Tibial nerve (tissue), 4 donors: ENCODE measurements around the gene USP2. TPM values are rescaled to one million over a fixed set of nuclear protein-coding genes. Genes with fewer than 3 reads are reported as not detected.

Experiments
- DNase-seq, 2 donors: peaks; one replicate each; pipeline ENCODE4 v3.0.0-alpha.2; 2019; ENCODE audit warnings: low spot score in 2 of 2
- H3K27ac ChIP-seq, 4 donors: fragments of 200-600 bp; sonication (generic) in 3 of 4; one replicate each; pipeline ENCODE4 v1.5.1; 2017 to 2019; ENCODE audit warnings: mild to moderate bottlenecking in 1 of 4
- H3K27me3 ChIP-seq, 2 donors: fragments of 200-600 bp; sonication (generic) in 1 of 2; one replicate each; pipeline versions ENCODE4 v1.5.1 to v1.6.0; 2017 to 2019
- H3K36me3 ChIP-seq, 3 donors: fragments of 200-600 bp; sonication (generic); one replicate each; pipeline ENCODE4 v1.5.1; 2018 to 2019
- H3K4me1 ChIP-seq, 4 donors: fragments of 200-600 bp; sonication (generic) in 3 of 4; one replicate each; pipeline ENCODE4 v1.5.1; 2017 to 2019
- H3K4me3 ChIP-seq, 4 donors: fragments of 200-600 bp; sonication (generic) in 3 of 4; one replicate each; pipeline ENCODE4 v1.5.1; 2017 to 2019; ENCODE audit warnings: mild to moderate bottlenecking in 1 of 4, moderate library complexity in 1 of 4
- H3K9me3 ChIP-seq, 4 donors: fragments of 200-600 bp; sonication (generic) in 3 of 4; one replicate each; pipeline ENCODE4 v1.5.1; 2017 to 2019
- EP300 ChIP-seq, 2 donors: sonication (generic); formaldehyde crosslinking; IDR thresholded peaks; one replicate each; pipeline ENCODE4 v1.6.1; 2017; ENCODE audit warnings: antibody characterized with exemption in 2 of 2, mild to moderate bottlenecking in 1 of 2
- POLR2A ChIP-seq, 2 donors: fragments of 450-650 bp; IDR thresholded peaks; one replicate each; pipeline ENCODE4 v1.6.1; 2017; ENCODE audit warnings: antibody characterized with exemption in 2 of 2, mild to moderate bottlenecking in 2 of 2, moderate library complexity in 2 of 2
- WGBS, 2 donors: methylation state at CpG; one replicate each; pipeline ENCODE4 v1.1.5; 2018; 5-methylcytosine and 5-hydroxymethylcytosine counted together
- total RNA-seq, 4 donors: library from RNA; depleted of rRNA; stranded (reverse); fragments of >200 nt; gene quantifications; one replicate each; pipeline ENCODE4 v1.1.0, GENCODE V29; 2016
- TF ChIP-seq, protein P1 (sequence below), 5 experiments: fragments of 200-600 bp in 3 of 5; fragments of 450-650 bp in 2 of 5; sonication (generic) in 3 of 5; IDR thresholded peaks; one replicate each; pipeline ENCODE4 v1.5.1; 2016 to 2019; ENCODE audit warnings: antibody characterized with exemption in 5 of 5, mild to moderate bottlenecking in 3 of 5, moderate library complexity in 2 of 5

USP2 gene
- total RNA-seq, 4 donors from 2014 or later = 2.1 to 18.4 (median 11.6) TPM

DNA sequence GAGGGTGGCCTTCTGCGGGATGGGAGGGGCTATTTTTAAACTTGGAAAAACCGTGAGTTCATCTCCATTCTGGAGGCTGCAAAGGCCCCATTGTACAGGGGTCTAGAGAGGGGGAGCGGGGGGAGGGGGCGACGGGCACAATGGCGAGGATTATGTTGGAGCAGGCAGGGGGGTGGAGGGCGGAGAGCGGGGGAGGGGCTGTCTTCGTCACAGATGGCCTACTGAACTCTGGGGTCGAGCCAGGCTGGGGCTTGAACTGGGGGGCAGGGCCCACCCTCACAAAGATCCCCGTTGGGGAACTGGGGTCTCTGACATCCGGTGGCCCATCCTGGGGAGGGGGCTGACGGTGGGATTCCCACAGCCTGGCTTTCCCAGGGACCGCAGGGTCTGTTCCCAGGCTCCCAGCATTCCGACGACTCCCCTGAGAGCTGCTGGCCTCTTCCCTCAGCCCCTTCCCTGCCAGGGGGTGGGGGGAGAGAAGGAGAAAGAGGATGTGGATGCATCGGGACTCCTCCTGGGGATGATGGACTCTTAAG, 61.2 kb downstream of the USP2 start:
- peaks cover 0 to 31% of the 10 kb centered on the region in 2 donors for H3K27me3 ChIP-seq
- no peaks in the 10 kb centered on the region for H3K9me3 ChIP-seq
- H3K4me1 ChIP-seq = peaks cover 0 to 83% (median 56%) of the 10 kb centered on the region in 4 donors
- H3K4me3 ChIP-seq = peak overlapping the region; percentile 40 to 53 (median 50)
- DNase-seq = no peak
- H3K27ac ChIP-seq = peak overlapping the region; percentile 89 to 96 (median 93)
- no peaks in the 10 kb centered on the region for H3K36me3 ChIP-seq
- 19 to 28% methylated on average over 13 to 17 of the region's 17 CpGs for WGBS, 2 donors
- no peak for TF ChIP-seq POLR2A (IDR thresholded peaks at IDR 0.05)
- TF ChIP-seq EP300 (IDR thresholded peaks at IDR 0.05) = no peak
- TF ChIP-seq, protein P1, sequence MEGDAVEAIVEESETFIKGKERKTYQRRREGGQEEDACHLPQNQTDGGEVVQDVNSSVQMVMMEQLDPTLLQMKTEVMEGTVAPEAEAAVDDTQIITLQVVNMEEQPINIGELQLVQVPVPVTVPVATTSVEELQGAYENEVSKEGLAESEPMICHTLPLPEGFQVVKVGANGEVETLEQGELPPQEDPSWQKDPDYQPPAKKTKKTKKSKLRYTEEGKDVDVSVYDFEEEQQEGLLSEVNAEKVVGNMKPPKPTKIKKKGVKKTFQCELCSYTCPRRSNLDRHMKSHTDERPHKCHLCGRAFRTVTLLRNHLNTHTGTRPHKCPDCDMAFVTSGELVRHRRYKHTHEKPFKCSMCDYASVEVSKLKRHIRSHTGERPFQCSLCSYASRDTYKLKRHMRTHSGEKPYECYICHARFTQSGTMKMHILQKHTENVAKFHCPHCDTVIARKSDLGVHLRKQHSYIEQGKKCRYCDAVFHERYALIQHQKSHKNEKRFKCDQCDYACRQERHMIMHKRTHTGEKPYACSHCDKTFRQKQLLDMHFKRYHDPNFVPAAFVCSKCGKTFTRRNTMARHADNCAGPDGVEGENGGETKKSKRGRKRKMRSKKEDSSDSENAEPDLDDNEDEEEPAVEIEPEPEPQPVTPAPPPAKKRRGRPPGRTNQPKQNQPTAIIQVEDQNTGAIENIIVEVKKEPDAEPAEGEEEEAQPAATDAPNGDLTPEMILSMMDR (IDR thresholded peaks at IDR 0.05) = no peak

DNA sequence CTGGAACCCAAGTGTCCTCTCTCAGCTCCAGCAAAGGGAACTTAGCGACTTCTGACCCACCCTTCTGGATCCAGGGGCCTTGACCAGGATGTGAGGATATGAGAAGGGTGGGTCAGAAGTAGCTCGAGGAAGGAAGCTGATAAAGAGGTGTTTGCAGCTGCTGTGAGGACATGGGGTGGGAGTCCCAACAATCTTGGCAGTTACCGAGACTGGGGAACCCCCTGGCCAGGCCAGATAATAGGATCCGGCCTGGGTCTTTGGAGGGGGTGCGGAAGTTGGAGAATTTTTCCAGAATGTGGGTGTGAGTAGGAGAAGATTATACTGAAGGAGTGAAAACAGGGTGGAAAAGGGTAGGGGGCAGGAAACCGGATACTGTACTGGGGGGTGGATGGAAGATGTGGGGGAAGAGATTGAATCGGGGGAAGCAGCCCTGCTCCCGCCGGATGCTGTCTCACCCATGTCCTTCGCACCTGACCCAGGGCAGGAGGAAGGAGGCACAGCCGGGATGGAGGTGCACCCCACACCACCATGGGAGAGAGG, 61.7 kb downstream of the USP2 start:
- TF ChIP-seq, protein P1 (IDR thresholded peaks at IDR 0.05) = no peak
- TF ChIP-seq EP300 (IDR thresholded peaks at IDR 0.05) (peak in 1 of 2 donors; percentile 9), POLR2A (IDR thresholded peaks at IDR 0.05) (peak in 1 of 2 donors; percentile 13)
- no peaks in the 10 kb centered on the region for H3K9me3 ChIP-seq
- peaks cover 0 to 31% of the 10 kb centered on the region in 2 donors for H3K27me3 ChIP-seq
- H3K4me3 ChIP-seq = peak overlapping the region in 1 of 4 donors; percentile 53
- DNase-seq = no peak
- 36 to 38% methylated on average over 11 of the region's 11 CpGs for WGBS, 2 donors
- H3K36me3 ChIP-seq = no peaks in the 10 kb centered on the region
- peaks cover 0 to 89% (median 60%) of the 10 kb centered on the region in 4 donors for H3K4me1 ChIP-seq
- peak overlapping the region; percentile 89 to 96 (median 93) for H3K27ac ChIP-seq

DNA sequence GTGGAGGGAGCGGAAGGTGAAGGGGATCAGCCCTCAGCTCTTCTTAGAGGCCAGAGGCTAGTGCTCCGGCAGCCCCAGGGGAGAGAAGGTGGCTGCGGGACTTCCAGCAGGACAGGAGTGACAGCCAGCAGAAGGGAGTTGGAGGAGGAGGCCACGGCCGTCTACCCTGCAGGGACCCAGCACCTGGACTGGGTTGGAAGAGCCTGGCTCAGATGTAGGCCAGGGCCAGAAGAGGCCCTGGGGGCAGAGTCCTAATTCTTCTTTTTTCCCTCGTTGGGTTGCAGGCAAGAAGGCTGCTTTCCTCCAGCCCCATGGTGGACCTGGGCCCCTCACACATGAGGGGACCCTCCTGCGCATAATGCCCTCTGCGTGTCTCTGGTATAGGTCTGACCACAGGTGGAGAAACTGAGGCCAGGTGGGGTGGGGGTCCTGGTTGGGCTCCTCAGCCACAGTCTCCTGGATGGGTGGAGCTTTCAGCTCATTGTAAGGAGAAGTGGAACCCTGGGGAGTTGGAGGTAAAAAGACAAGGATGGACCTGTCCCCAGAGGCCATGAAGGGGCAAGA, 62.3 kb downstream of the USP2 start:
- TF ChIP-seq, protein P1 (IDR thresholded peaks at IDR 0.05) = no peak
- no peak for TF ChIP-seq POLR2A (IDR thresholded peaks at IDR 0.05)
- no peak for TF ChIP-seq EP300 (IDR thresholded peaks at IDR 0.05)
- DNase-seq = no peak
- no peaks in the 10 kb centered on the region for H3K36me3 ChIP-seq
- peak overlapping the region; percentile 89 to 96 (median 93) for H3K27ac ChIP-seq
- H3K9me3 ChIP-seq = no peaks in the 10 kb centered on the region
- 54 to 69% methylated on average over 7 to 8 of the region's 8 CpGs for WGBS, 2 donors
- H3K4me3 ChIP-seq = no peak overlapping the region
- peaks cover 0 to 94% (median 60%) of the 10 kb centered on the region in 4 donors for H3K4me1 ChIP-seq
- H3K27me3 ChIP-seq = peaks cover 0 to 31% of the 10 kb centered on the region in 2 donors

DNA sequence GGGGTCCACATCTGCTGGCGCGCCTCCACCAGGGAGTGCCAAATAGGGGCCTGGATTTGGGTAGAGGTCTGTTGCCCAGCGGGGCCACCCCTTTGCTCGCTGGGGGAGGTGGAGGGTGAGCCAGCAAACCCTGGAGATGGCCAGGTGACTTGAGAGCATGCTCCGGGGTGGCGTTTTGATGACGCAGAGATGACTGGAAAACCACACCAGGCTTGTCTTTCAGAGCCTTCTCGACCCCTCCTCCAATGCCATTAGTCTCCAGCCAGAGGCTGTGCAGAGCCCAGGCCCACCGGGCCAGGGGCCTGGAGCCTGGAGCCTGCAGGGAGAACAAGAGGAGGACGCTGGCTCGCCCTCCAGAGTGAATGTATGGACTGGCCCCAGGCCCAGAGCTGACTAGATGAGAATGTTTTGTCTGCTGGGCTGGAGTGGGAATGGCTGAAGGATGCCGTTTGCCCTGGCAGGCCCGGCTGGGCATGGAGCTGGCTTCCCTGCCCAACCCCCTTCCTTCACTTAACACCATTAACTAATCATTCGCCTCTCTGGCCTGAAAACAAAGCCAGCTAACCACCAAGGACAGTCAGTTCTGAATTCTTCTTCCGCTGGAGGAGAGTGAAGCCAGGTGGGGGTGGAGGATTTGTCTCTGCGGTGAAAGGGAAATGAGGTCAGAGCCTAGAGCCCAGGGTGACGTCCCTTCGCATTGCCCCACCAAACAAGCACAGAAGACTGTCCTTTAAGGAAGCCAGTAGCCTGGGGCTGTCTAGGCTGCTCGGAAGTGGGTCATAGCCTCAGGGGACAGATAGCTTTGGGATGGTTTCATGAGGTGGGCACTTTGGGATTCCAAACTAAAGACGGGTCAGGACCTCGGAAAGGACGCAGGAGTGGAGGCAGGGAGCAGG, 63.0 kb downstream of the USP2 start:
- Histone ChIP-seq H3K27me3 (peaks cover 0 to 31% of the 10 kb centered on the region in 2 donors), H3K27ac (peak overlapping the region; percentile 89 to 96 (median 93)), H3K4me1 (peaks cover 0 to 98% (median 60%) of the 10 kb centered on the region in 4 donors), H3K4me3 (no peak overlapping the region), H3K9me3 (no peaks in the 10 kb centered on the region), H3K36me3 (no peaks in the 10 kb centered on the region)
- WGBS, 2 donors = 31 to 36% methylated on average over 21 to 22 of the region's 22 CpGs
- DNase-seq = no peak
- peak; percentile 11 to 54 for TF ChIP-seq EP300 (IDR thresholded peaks at IDR 0.05)
- TF ChIP-seq, protein P1 (IDR thresholded peaks at IDR 0.05) = no peak
